GM12878 (cell line): Measurements from ENCODE around the gene SPRYD7. TPM values are rescaled to one million over a fixed set of nuclear protein-coding genes. Genes with fewer than 3 reads are reported as not detected.

Source experiments
- ATAC-seq: fragments of 200-7000 bp; cut with Tn5 transposase; 3 replicates; pipeline ENCODE4 v1.9.1; 2020; ENCODE audit warnings: mild to moderate bottlenecking, moderate library complexity
- BruUV-seq: library from RNA; stranded (reverse); fragments of 400-500 nt; replicated peaks from 2 replicates; lab custom pipeline; 2021; lab: Mats Ljungman, UMichigan
- CTCF ChIA-PET: fragments of 300-600 bp; sonication (Branson Sonifier 250); formaldehyde crosslinking; extraction: SDS; loops from one replicate; lab custom pipeline; 2021; ENCODE audit warnings: inconsistent platforms; lab: Yijun Ruan, JAX
- POLR2A ChIA-PET: fragments of 350-600 bp; formaldehyde crosslinking; extraction: SDS; loops from one replicate; lab custom pipeline; 2021; ENCODE audit warnings: inconsistent platforms; lab: Charles Lee
- RAD21 ChIA-PET: fragments of 300-600 bp; sonication (Branson Sonifier 250); formaldehyde crosslinking; loops from one replicate; lab custom pipeline; 2023; ENCODE audit warnings: antibody characterized with exemption; ENCODE audit not compliant: unreplicated experiment; lab: Charles Lee
- SMC1A ChIA-PET: fragments of 300-600 bp; sonication (Branson Sonifier 250); formaldehyde crosslinking; loops from one replicate; lab custom pipeline; 2023; ENCODE audit not compliant: unreplicated experiment, uncharacterized antibody; lab: Charles Lee
- DNase-seq: peaks from one replicate; pipeline ENCODE4 v3.0.0-alpha.2; 2011; ENCODE audit warnings: low read depth, low spot score
- FAIRE-seq: peaks from 3 replicates; lab custom pipeline; 2011; peaks lifted over from hg19 to GRCh38; lab: Jason Lieb, UNC
- H2AFZ ChIP-seq: 2 replicates; pipeline ENCODE4 v1.6.0; 2011; ENCODE audit warnings: low read depth, low read length, control low read depth; ENCODE audit not compliant: control insufficient read depth
- H3K27ac ChIP-seq: 2 replicates; pipeline ENCODE4 v1.5.1; 2011; ENCODE audit warnings: control low read depth; ENCODE audit not compliant: control insufficient read depth, insufficient read depth
- H3K27me3 ChIP-seq, 2 experiments: replicated peaks in 1 of 2; 2 replicates each; pipeline versions ENCODE4 v1.6.0 to v1.6.1; 2011; ENCODE audit warnings: low read length in 1 of 2; ENCODE audit not compliant: control insufficient read depth in 2 of 2, insufficient read depth in 2 of 2
- H3K36me3 ChIP-seq, 2 experiments: 2 replicates each; pipeline ENCODE4 v1.5.1; 2011; ENCODE audit warnings: low read length in 1 of 2; ENCODE audit not compliant: control insufficient read depth in 2 of 2, insufficient read depth in 2 of 2
- H3K4me1 ChIP-seq: 2 replicates; pipeline ENCODE4 v1.6.1; 2011; ENCODE audit warnings: mild to moderate bottlenecking, low read length, moderate library complexity, mixed read lengths; ENCODE audit not compliant: control insufficient read depth, insufficient read depth
- H3K4me2 ChIP-seq: 2 replicates; pipeline ENCODE4 v1.6.0; 2011; ENCODE audit warnings: control low read depth; ENCODE audit not compliant: control insufficient read depth, insufficient read depth
- H3K4me3 ChIP-seq: fragments of 200-600 bp; sonication (generic); 2 replicates; pipeline ENCODE4 v1.5.1; 2016
- H3K79me2 ChIP-seq: 2 replicates; pipeline ENCODE4 v1.6.0; 2011; ENCODE audit warnings: low read length; ENCODE audit not compliant: control insufficient read depth, insufficient read depth
- H3K9ac ChIP-seq: 2 replicates; pipeline ENCODE4 v1.8.0; 2011; ENCODE audit warnings: low read length, control low read depth, mixed read lengths; ENCODE audit not compliant: control insufficient read depth, insufficient read depth
- H3K9me3 ChIP-seq: replicated peaks from 3 replicates; pipeline ENCODE4 v1.5.1; 2011; ENCODE audit warnings: mild to moderate bottlenecking, low read length; ENCODE audit not compliant: control insufficient read depth, insufficient read depth
- H4K20me1 ChIP-seq: 2 replicates; pipeline ENCODE4 v1.6.0; 2011; ENCODE audit not compliant: control insufficient read depth, insufficient read depth
- ATF2 ChIP-seq: IDR thresholded peaks from 2 replicates; pipeline ENCODE4 v1.6.1; 2012; ENCODE audit warnings: low read length, inconsistent platforms
- BRCA1 ChIP-seq: IDR thresholded peaks from 2 replicates; pipeline ENCODE4 v1.6.1; 2011; ENCODE audit warnings: low read depth, low read length, improper control_type of control experiment
- EGR1 ChIP-seq, 2 experiments: IDR thresholded peaks; 1 replicate in 1 of 2; 2 replicates in 1 of 2; pipeline ENCODE4 v1.6.1; 2011 to 2012; ENCODE audit warnings: low read depth in 2 of 2, low read length in 2 of 2, borderline replicate concordance in 1 of 2, mild to moderate bottlenecking in 1 of 2, moderate library complexity in 1 of 2
- EZH2 ChIP-seq: IDR thresholded peaks from 2 replicates; pipeline ENCODE4 v1.6.1; 2012; ENCODE audit warnings: low read depth, mild to moderate bottlenecking, control low read depth, inconsistent platforms, low read length, borderline replicate concordance; ENCODE audit not compliant: control insufficient read depth
- HDAC6 ChIP-seq: fragments of 200-600 bp; sonication (generic); IDR thresholded peaks from one replicate; pipeline ENCODE4 v1.8.0; 2017; ENCODE audit warnings: antibody characterized with exemption; ENCODE audit not compliant: unreplicated experiment
- REST ChIP-seq: IDR thresholded peaks from 2 replicates; pipeline ENCODE4 v1.6.1; 2012; ENCODE audit warnings: mild to moderate bottlenecking, low read depth, low read length
- SMAD5 ChIP-seq: IDR thresholded peaks from 2 replicates; pipeline ENCODE4 v1.6.1; 2016; ENCODE audit warnings: antibody characterized with exemption, low read depth
- SMC3 ChIP-seq: IDR thresholded peaks from 2 replicates; pipeline ENCODE4 v1.6.1; 2011; ENCODE audit warnings: low read length, improper control_type of control experiment, borderline replicate concordance
- SP1 ChIP-seq: IDR thresholded peaks from one replicate; pipeline ENCODE4 v1.6.1; 2011; ENCODE audit warnings: low read depth, low read length
- TAF1 ChIP-seq: IDR thresholded peaks from 2 replicates; pipeline ENCODE4 v1.6.1; 2011; ENCODE audit warnings: mild to moderate bottlenecking, low read depth, low read length, borderline replicate concordance
- USF2 ChIP-seq: IDR thresholded peaks from 2 replicates; pipeline ENCODE4 v1.6.1; 2011; ENCODE audit warnings: low read depth, low read length, improper control_type of control experiment, borderline replicate concordance
- WRNIP1 ChIP-seq: IDR thresholded peaks from 2 replicates; pipeline ENCODE4 v1.6.1; 2011; ENCODE audit warnings: low read depth, low read length, improper control_type of control experiment, borderline replicate concordance
- ZBTB11 ChIP-seq: fragments of 450-650 bp; formaldehyde crosslinking; IDR thresholded peaks from 2 replicates; pipeline ENCODE4 v1.5.0; 2022; ENCODE audit warnings: mild to moderate bottlenecking, missing genetic modification characterization
- WGBS: methylation state at CpG from one replicate; pipeline ENCODE4 v1.1.6; 2016; ENCODE audit warnings: low lambda C conversion rate; ENCODE audit not compliant: insufficient replicate concordance, insufficient coverage; ENCODE audit errors: missing lambda C conversion rate; 5-methylcytosine and 5-hydroxymethylcytosine counted together
- in situ Hi-C: fragments of 300-500 bp; cut with MboI; formaldehyde crosslinking; loops from 9 replicates; pipeline ENCODE4 v1.14.3; 2018; ENCODE audit warnings: mixed read lengths
- intact Hi-C: fragments of 100-400 bp; cut with micrococcal nuclease; formaldehyde crosslinking; loops from one replicate; pipeline ENCODE4 v1.14.2; 2022; ENCODE audit not compliant: unreplicated experiment
- polyA plus RNA-seq, 11 experiments: library from polyadenylated mRNA; depleted of rRNA in 4 of 11; unstranded in 6 of 11; stranded (reverse) in 5 of 11; fragments of >200 nt; fragmentation: Nextera tagmentation in 4 of 11; fragmentation: Illumina TruSeq in 1 of 11; extraction: Ambion mirVana in 4 of 11; extraction: Trizol in 1 of 11; gene quantifications; 1 replicate in 1 of 11; 2 replicates in 10 of 11; pipeline versions ENCODE4 v1.2.1 to v1.2.3, GENCODE V29; 2011 to 2016; ENCODE audit warnings: inconsistent platforms in 2 of 11, missing spikeins in 2 of 11, low read depth in 1 of 11
- total RNA-seq, 4 experiments: library from RNA; depleted of rRNA in 3 of 4; stranded (reverse); fragments of >200 nt in 3 of 4; fragmentation: Illumina TruSeq in 1 of 4; extraction: Trizol in 1 of 4; gene quantifications; 2 replicates each; pipeline versions ENCODE4 v1.2.1 to v1.2.3, GENCODE V29; 2013 to 2021

Gene SPRYD7
- total and polyA plus RNA-seq, 10 of the 15 experiments (the other 5 are each of a cell fraction or from before 2014, with no cell fraction given): 5.3 to 18.7 (median 9.6) TPM

- Histone ChIP-seq H3K36me3 (no peaks in the 10 kb centered on the region), H3K9ac (no peak overlapping the region), H3K9me3 (no peaks in the 10 kb centered on the region), H3K27me3 (no peaks in the 10 kb centered on the region), H3K27ac (no peak overlapping the region), H4K20me1 (no peaks in the 10 kb centered on the region), H3K4me2 (no peak overlapping the region), H2AFZ (no peak overlapping the region), H3K79me2 (no peaks in the 10 kb centered on the region), H3K4me1 (no peaks in the 10 kb centered on the region), H3K4me3 (no peak overlapping the region)
- no TSS peak for BruUV-seq
- ChIA-PET RAD21 (no interaction called here), SMC1A (no interaction called here), CTCF (interaction anchor here (1.0 to 1.3 kb wide), 3 partner anchors 24 to 541 kb away, joined by 3 to 4 read pairs (median 4); partner anchors contain the start of gene TRIM13), POLR2A (interaction anchor here (0.6 kb wide), 1 partner anchor 934 kb away, joined by 6 read pairs; no protein-coding TSS in a partner anchor)
- TF ChIP-seq EZH2: no peak
- TF ChIP-seq HDAC6: no peak
- TF ChIP-seq BRCA1: no peak
- no peak for TF ChIP-seq SMAD5
- no peak for TF ChIP-seq USF2
- no peak for TF ChIP-seq SMC3
- TF ChIP-seq SP1: no peak
- no peak for TF ChIP-seq REST
- no peak for TF ChIP-seq ATF2
- no peak for TF ChIP-seq ZBTB11 (CRISPR knock-in tag)
- no peak for TF ChIP-seq TAF1
- TF ChIP-seq EGR1 (IDR thresholded peaks at IDR 0.05; ENCODE audit: borderline replicate concordance in 1 of 2, low read depth in 2 of 2, low read length in 2 of 2): no peak
- TF ChIP-seq WRNIP1: no peak
- intact Hi-C loops: no loop called here
- WGBS: 52% methylated on average over 4 of the region's 4 CpGs
- FAIRE-seq (no peak), ATAC-seq (no peak), DNase-seq (no peak)
- in situ Hi-C loops: no loop called here
These were observed 36.6 kb upstream of the SPRYD7 start for GRCh38 chr13:49972709-49973108.
